HepG2 (cell line): ENCODE data around the gene PUS1. TPM values are rescaled to one million over a fixed set of nuclear protein-coding genes. Genes with fewer than 3 reads are reported as not detected.

ENCODE experiments used
- ATAC-seq: fragments of 200-7000 bp; cut with Tn5 transposase; 3 replicates; pipeline ENCODE4 v1.9.1; 2020; ENCODE audit warnings: mild to moderate bottlenecking, moderate library complexity
- BruUV-seq: library from RNA; stranded (reverse); fragments of 400-500 nt; replicated peaks from 2 replicates; lab custom pipeline; 2021; lab: Mats Ljungman, UMichigan
- CTCF ChIA-PET: fragments of 300-600 bp; formaldehyde crosslinking; extraction: SDS; loops from one replicate; lab custom pipeline; 2021; ENCODE audit warnings: low total read pairs, inconsistent platforms, low intra/inter-chr PET ratio; lab: Yijun Ruan, JAX
- POLR2A ChIA-PET: fragments of 350-600 bp; sonication (Branson Sonifier 250); formaldehyde crosslinking; loops from one replicate; lab custom pipeline; 2020; ENCODE audit warnings: antibody characterized with exemption, inconsistent platforms; lab: Yijun Ruan, JAX
- DNase-seq: peaks from one replicate; pipeline ENCODE4 v3.0.0-alpha.2; 2015; ENCODE audit warnings: low spot score
- FAIRE-seq: peaks from 3 replicates; lab custom pipeline; 2011; peaks lifted over from hg19 to GRCh38; lab: Jason Lieb, UNC
- H2AFZ ChIP-seq: one replicate; pipeline ENCODE4 v1.6.1; 2011; ENCODE audit warnings: low read length, inconsistent platforms
- H3K27ac ChIP-seq: fragments of 300-600 bp; 3 replicates; pipeline ENCODE4 v1.8.0; 2011; ENCODE audit warnings: mixed run types, mild to moderate bottlenecking, mixed read lengths, low read length, inconsistent platforms; ENCODE audit not compliant: insufficient read depth; ENCODE audit errors: extremely low read length
- H3K27me3 ChIP-seq, 2 experiments: fragments of 200-600 bp in 1 of 2; 2 replicates in 1 of 2; 3 replicates in 1 of 2; pipeline versions ENCODE4 v1.6.0 to v1.8.0; 2011; ENCODE audit warnings: low read length in 2 of 2, mild to moderate bottlenecking in 2 of 2, moderate library complexity in 2 of 2, inconsistent platforms in 1 of 2; ENCODE audit not compliant: insufficient read depth in 2 of 2, control insufficient read depth in 1 of 2
- H3K36me3 ChIP-seq, 2 experiments: fragments of 200-600 bp in 1 of 2; replicated peaks in 1 of 2; 2 replicates in 1 of 2; 3 replicates in 1 of 2; pipeline versions ENCODE4 v1.5.1 to v1.8.0; 2011; ENCODE audit warnings: low read length in 2 of 2, inconsistent platforms in 1 of 2; ENCODE audit not compliant: insufficient read depth in 2 of 2, control insufficient read depth in 1 of 2
- H3K4me1 ChIP-seq: 2 replicates; pipeline ENCODE4 v1.5.1; 2012; ENCODE audit warnings: low read length, inconsistent platforms; ENCODE audit not compliant: insufficient read depth
- H3K4me2 ChIP-seq: 2 replicates; pipeline ENCODE4 v1.6.0; 2011; ENCODE audit warnings: low read depth, low read length, inconsistent platforms
- H3K4me3 ChIP-seq, 3 experiments: fragments of 200-600 bp in 1 of 3; sonication (generic), shearing (Covaris generic) in 1 of 3; replicated peaks in 1 of 3; 2 replicates each; pipeline ENCODE4 v1.5.1; 2011 to 2016; ENCODE audit warnings: low read length in 3 of 3, inconsistent platforms in 2 of 3, low read depth in 2 of 3, mild to moderate bottlenecking in 2 of 3, control low read depth in 1 of 3, mixed read lengths in 1 of 3; ENCODE audit not compliant: insufficient read depth in 1 of 3
- H3K79me2 ChIP-seq: one replicate; pipeline ENCODE4 v1.6.1; 2011; ENCODE audit warnings: low read length, inconsistent platforms; ENCODE audit not compliant: insufficient read depth
- H3K9ac ChIP-seq: 2 replicates; pipeline ENCODE4 v1.6.0; 2011; ENCODE audit warnings: mild to moderate bottlenecking, low read depth, low read length, inconsistent platforms; ENCODE audit not compliant: insufficient read depth
- H3K9me3 ChIP-seq: 2 replicates; pipeline ENCODE4 v1.5.1; 2012; ENCODE audit warnings: mild to moderate bottlenecking, low read length
- H4K20me1 ChIP-seq: 2 replicates; pipeline ENCODE4 v1.6.0; 2011; ENCODE audit warnings: inconsistent platforms, mild to moderate bottlenecking, low read length, moderate library complexity; ENCODE audit not compliant: insufficient read depth
- AGO2 ChIP-seq: fragments of 200-400 bp; formaldehyde crosslinking; optimal IDR thresholded peaks from 2 replicates; pipeline ENCODE3; 2017; ENCODE audit warnings: mild to moderate bottlenecking, low read depth, low read length, moderate library complexity
- CREB1 ChIP-seq, 2 experiments: fragments of 450-650 bp in 1 of 2; IDR thresholded peaks; 2 replicates each; pipeline ENCODE4 v1.6.1; 2016 to 2017; ENCODE audit warnings: control low read depth in 1 of 2, mild to moderate bottlenecking in 1 of 2, missing compliant biosample characterization in 1 of 2, missing genetic modification characterization in 1 of 2
- CSRNP2 ChIP-seq: sonication (generic); formaldehyde crosslinking; conservative IDR thresholded peaks from 2 replicates; pipeline ENCODE4 v1.8.0; 2022; ENCODE audit warnings: low read depth, missing genetic modification reagents
- GZF1 ChIP-seq: sonication (generic); formaldehyde crosslinking; IDR thresholded peaks from 2 replicates; pipeline ENCODE4 v1.5.1; 2020; ENCODE audit warnings: mild to moderate bottlenecking, missing genetic modification reagents
- MEIS2 ChIP-seq: sonication (generic); formaldehyde crosslinking; IDR thresholded peaks from 2 replicates; pipeline ENCODE4 v1.9.0; 2021; ENCODE audit warnings: mild to moderate bottlenecking, missing genetic modification reagents
- RBFOX2 ChIP-seq: fragments of 200-400 bp; formaldehyde crosslinking; IDR thresholded peaks from 2 replicates; pipeline ENCODE4 v1.6.1; 2017; ENCODE audit warnings: low read depth, mild to moderate bottlenecking, low read length
- RBM22 ChIP-seq: fragments of 200-400 bp; formaldehyde crosslinking; optimal IDR thresholded peaks from 2 replicates; pipeline ENCODE3; 2017; ENCODE audit warnings: mild to moderate bottlenecking, low read length, moderate library complexity
- TBX3 ChIP-seq: fragments of 450-650 bp; IDR thresholded peaks from 2 replicates; pipeline ENCODE4 v1.6.1; 2017; ENCODE audit warnings: antibody characterized with exemption, mild to moderate bottlenecking, inconsistent platforms, borderline replicate concordance
- ZNF687 ChIP-seq: sonication (generic); formaldehyde crosslinking; IDR thresholded peaks from 2 replicates; pipeline ENCODE4 v1.5.1; 2020; ENCODE audit warnings: mild to moderate bottlenecking, missing genetic modification reagents, moderate library complexity
- WGBS: methylation state at CpG from one replicate; pipeline ENCODE4 v1.1.6; 2017; ENCODE audit warnings: low lambda C conversion rate; 5-methylcytosine and 5-hydroxymethylcytosine counted together
- in situ Hi-C: cut with HindIII; loops from 2 replicates; pipeline ENCODE4 v1.10.0; 2017; ENCODE audit warnings: low pct_unique_long_range_greater_than_20kb; ENCODE audit not compliant: extremely low pct_ligation_motif_present
- intact Hi-C: fragments of 100-400 bp; cut with micrococcal nuclease; formaldehyde crosslinking; loops from one replicate; pipeline ENCODE4 v1.10.0; 2022; ENCODE audit not compliant: unreplicated experiment
- polyA plus RNA-seq, 8 experiments: library from polyadenylated mRNA; depleted of rRNA in 3 of 8; stranded (reverse) in 7 of 8; unstranded in 1 of 8; fragments of >200 nt; fragmentation: Illumina TruSeq in 4 of 8; extraction: Trizol in 4 of 8; gene quantifications; 2 replicates each; pipeline versions ENCODE4 v1.2.1 to v1.2.3, GENCODE V29; 2011 to 2016; ENCODE audit warnings: low read depth in 4 of 8, missing spikeins in 1 of 8, mixed read lengths in 1 of 8; ENCODE audit not compliant: insufficient read depth in 1 of 8
- total RNA-seq, 5 experiments: library from RNA; depleted of rRNA; stranded (reverse); fragments of >200 nt; fragmentation: Illumina TruSeq; extraction: Trizol; gene quantifications; 2 replicates each; pipeline ENCODE4 v1.2.3, GENCODE V29; 2016; ENCODE audit warnings: low read depth in 1 of 5

PUS1 gene
- total and polyA plus RNA-seq, 2 of the 13 experiments (the other 11 are each of a cell fraction or from before 2014, with no cell fraction given): 19.2 to 24.7 TPM

- intact Hi-C loops: no loop called here
Observed at GRCh38 chr12:131941116-131941986, 12.3 kb downstream of the PUS1 start.

More at GRCh38 chr12:131941116-131941986, 12.3 kb downstream of the PUS1 start:
- no TSS peak for BruUV-seq
- Histone ChIP-seq H3K36me3 (peaks cover 9 to 47% of the 10 kb centered on the region in 2 experiments), H3K27me3 (no peaks in the 10 kb centered on the region), H2AFZ (no peak overlapping the region), H3K4me3 (no peak overlapping the region), H4K20me1 (no peaks in the 10 kb centered on the region), H3K4me1 (no peaks in the 10 kb centered on the region), H3K9me3 (no peaks in the 10 kb centered on the region), H3K9ac (no peak overlapping the region), H3K27ac (no peak overlapping the region), H3K4me2 (no peak overlapping the region), H3K79me2 (no peaks in the 10 kb centered on the region)
- FAIRE-seq (no peak), DNase-seq (no peak), ATAC-seq (no peak)
- 97% methylated on average over 22 of the region's 46 CpGs for WGBS
- TF ChIP-seq AGO2 (peak; percentile 95), RBM22 (peak; percentile 9), GZF1 (CRISPR knock-in tag) (no peak), RBFOX2 (peak; percentile 60), CSRNP2 (no peak), ZNF687 (CRISPR knock-in tag) (0 out of 2 replicates have a peak, but pooled peaks have one; percentile 11), MEIS2 (CRISPR knock-in tag) (no peak), CREB1 (IDR thresholded peaks at IDR 0.05) (no peak), CREB1 (CRISPR knock-in tag; IDR thresholded peaks at IDR 0.05) (no peak), TBX3 (no peak)
- ChIA-PET POLR2A (interaction anchor here (1.3 kb wide), 1 partner anchor 11 kb away, joined by 4 read pairs; no protein-coding TSS in a partner anchor), CTCF (no interaction called here)
- in situ Hi-C loops: no loop called here
